Ectodermal cell (in vitro differentiated cells): ENCODE data around the gene ELMO1.

Experiments used
- H3K27ac ChIP-seq: 2 replicates; pipeline ENCODE4 v1.7.0; 2013; ENCODE audit warnings: mild to moderate bottlenecking, low read depth, low read length; ENCODE audit not compliant: insufficient read depth, poor library complexity, severe bottlenecking
- H3K27me3 ChIP-seq: 2 replicates; pipeline ENCODE4 v1.7.0; 2013; ENCODE audit warnings: mild to moderate bottlenecking, low read length; ENCODE audit not compliant: insufficient read depth, control insufficient read depth, poor library complexity, severe bottlenecking
- H3K36me3 ChIP-seq: one replicate; pipeline ENCODE4 v1.7.0; 2013; ENCODE audit warnings: low read length; ENCODE audit not compliant: control insufficient read depth, insufficient read depth
- H3K4me1 ChIP-seq: one replicate; pipeline ENCODE4 v1.7.0; 2013; ENCODE audit warnings: low read length; ENCODE audit not compliant: control insufficient read depth, insufficient read depth
- H3K4me3 ChIP-seq: 2 replicates; pipeline ENCODE4 v1.7.0; 2013; ENCODE audit warnings: low read depth, low read length, control low read depth; ENCODE audit not compliant: insufficient read depth
- H3K9me3 ChIP-seq: 2 replicates; pipeline ENCODE4 v1.7.0; 2013; ENCODE audit warnings: mild to moderate bottlenecking, low read length, moderate library complexity; ENCODE audit not compliant: control insufficient read depth
- WGBS, 2 experiments: methylation state at CpG; one replicate each; pipeline ENCODE4 v1.1.7; 2013; ENCODE audit warnings: missing lambda C conversion rate in 2 of 2; 5-methylcytosine and 5-hydroxymethylcytosine counted together

ELMO1 gene

GRCh38 chr7:37193087-37193774 is 255.4 kb downstream of the ELMO1 start:
- Histone ChIP-seq H3K9me3 (no peaks in the 10 kb centered on the region), H3K4me3 (no peak overlapping the region), H3K36me3 (no peaks in the 10 kb centered on the region), H3K4me1 (no peaks in the 10 kb centered on the region), H3K27me3 (no peaks in the 10 kb centered on the region), H3K27ac (no peak overlapping the region)
- 91 to 93% methylated on average over 16 of the region's 16 CpGs for WGBS, 2 experiments

GRCh38 chr7:37191797-37192196 is 256.9 kb downstream of the ELMO1 start:
- 89 to 96% methylated on average over 5 to 6 of the region's 6 CpGs for WGBS, 2 experiments
- no peaks in the 10 kb centered on the region for H3K36me3 ChIP-seq
- H3K27ac ChIP-seq = no peak overlapping the region
- H3K4me1 ChIP-seq = no peaks in the 10 kb centered on the region
- no peaks in the 10 kb centered on the region for H3K27me3 ChIP-seq
- H3K9me3 ChIP-seq = no peaks in the 10 kb centered on the region
- no peak overlapping the region for H3K4me3 ChIP-seq

- Histone ChIP-seq H3K27ac (no peak overlapping the region), H3K4me3 (no peak overlapping the region), H3K9me3 (no peaks in the 10 kb centered on the region), H3K4me1 (peaks cover 3% of the 10 kb centered on the region), H3K27me3 (no peaks in the 10 kb centered on the region), H3K36me3 (no peaks in the 10 kb centered on the region)
- WGBS, 2 experiments = 87 to 100% methylated on average over 2 of the region's 2 CpGs
Measured at GRCh38 chr7:37187179-37187578, 261.5 kb downstream of the ELMO1 start.

- Histone ChIP-seq H3K27me3 (no peaks in the 10 kb centered on the region), H3K4me1 (peaks cover 3% of the 10 kb centered on the region)
- 100% methylated on average over 1 of the region's 1 CpG for WGBS, 2 experiments
Measured at GRCh38 chr7:37186753-37187152, 261.9 kb downstream of the ELMO1 start.

GRCh38 chr7:37181550-37181932 is 267.1 kb downstream of the ELMO1 start:
- H3K27me3 ChIP-seq = no peaks in the 10 kb centered on the region
- H3K4me1 ChIP-seq = peaks cover 3% of the 10 kb centered on the region
- H3K9me3 ChIP-seq = no peaks in the 10 kb centered on the region
- H3K36me3 ChIP-seq = no peaks in the 10 kb centered on the region
- H3K4me3 ChIP-seq = no peak overlapping the region
- H3K27ac ChIP-seq = no peak overlapping the region

More at GRCh38 chr7:37186753-37187152, 261.9 kb downstream of the ELMO1 start:
- Histone ChIP-seq H3K4me3 (no peak overlapping the region), H3K9me3 (no peaks in the 10 kb centered on the region), H3K36me3 (no peaks in the 10 kb centered on the region), H3K27ac (no peak overlapping the region)

- no peaks in the 10 kb centered on the region for H3K36me3 ChIP-seq
- no peaks in the 10 kb centered on the region for H3K9me3 ChIP-seq
- H3K4me3 ChIP-seq = no peak overlapping the region
- H3K27ac ChIP-seq = no peak overlapping the region
- peaks cover 3% of the 10 kb centered on the region for H3K4me1 ChIP-seq
- WGBS, 2 experiments = 62 to 66% methylated on average over 7 of the region's 7 CpGs
- H3K27me3 ChIP-seq = no peaks in the 10 kb centered on the region
Measured at GRCh38 chr7:37180828-37181549, 267.7 kb downstream of the ELMO1 start.

GRCh38 chr7:37176079-37176478 is 272.6 kb downstream of the ELMO1 start:
- Histone ChIP-seq H3K9me3 (no peaks in the 10 kb centered on the region), H3K4me1 (no peaks in the 10 kb centered on the region), H3K36me3 (no peaks in the 10 kb centered on the region), H3K27ac (no peak overlapping the region), H3K27me3 (no peaks in the 10 kb centered on the region), H3K4me3 (no peak overlapping the region)
- WGBS, 2 experiments = 87 to 97% methylated on average over 1 to 3 of the region's 3 CpGs

GRCh38 chr7:37174460-37174859 is 274.2 kb downstream of the ELMO1 start:
- H3K27me3 ChIP-seq = no peaks in the 10 kb centered on the region
- H3K4me3 ChIP-seq = no peak overlapping the region
- WGBS, 2 experiments = 92 to 93% methylated on average over 5 of the region's 5 CpGs
- H3K36me3 ChIP-seq = no peaks in the 10 kb centered on the region
- no peaks in the 10 kb centered on the region for H3K4me1 ChIP-seq
- H3K27ac ChIP-seq = no peak overlapping the region
- H3K9me3 ChIP-seq = no peaks in the 10 kb centered on the region

GRCh38 chr7:37173670-37174069 is 275.0 kb downstream of the ELMO1 start:
- no peak overlapping the region for H3K27ac ChIP-seq
- WGBS, 2 experiments = 92 to 93% methylated on average over 2 of the region's 2 CpGs
- no peaks in the 10 kb centered on the region for H3K9me3 ChIP-seq
- no peaks in the 10 kb centered on the region for H3K36me3 ChIP-seq
- H3K4me3 ChIP-seq = no peak overlapping the region
- H3K27me3 ChIP-seq = no peaks in the 10 kb centered on the region
- no peaks in the 10 kb centered on the region for H3K4me1 ChIP-seq

- Histone ChIP-seq H3K4me1 (no peaks in the 10 kb centered on the region), H3K27me3 (no peaks in the 10 kb centered on the region), H3K9me3 (no peaks in the 10 kb centered on the region), H3K4me3 (no peak overlapping the region), H3K27ac (no peak overlapping the region), H3K36me3 (no peaks in the 10 kb centered on the region)
- 70 to 72% methylated on average over 5 of the region's 5 CpGs for WGBS, 2 experiments
Measured at GRCh38 chr7:37162106-37162505, 286.6 kb downstream of the ELMO1 start.
